Heart left ventricle (tissue), 16 donors: ENCODE data around the gene ELMO2. TPM values are rescaled to one million over a fixed set of nuclear protein-coding genes. Genes with fewer than 3 reads are reported as not detected.

Experiments used
- ATAC-seq, 4 donors: fragments of 200-7000 bp; cut with Tn5 transposase; one replicate each; pipeline ENCODE4 v1.9.1; 2020 to 2022; ENCODE audit warnings: moderate library complexity in 4 of 4, mild to moderate bottlenecking in 3 of 4, moderate number of reproducible peaks in 1 of 4
- DNase-seq, 5 donors: peaks; one replicate each; pipeline ENCODE4 v3.0.0-alpha.2; 2020
- H3K27ac ChIP-seq, 12 donors: fragments of 200-600 bp; sonication (generic) in 4 of 12; one replicate each; pipeline versions ENCODE4 v1.5.0 to v1.8.0; 2016 to 2022; ENCODE audit warnings: mild to moderate bottlenecking in 2 of 12
- H3K27me3 ChIP-seq, 9 donors: fragments of 200-600 bp; sonication (generic) in 2 of 9; one replicate each; pipeline versions ENCODE4 v1.5.1 to v1.8.0; 2016 to 2022; ENCODE audit warnings: mild to moderate bottlenecking in 3 of 9
- H3K36me3 ChIP-seq, 9 donors: fragments of 200-600 bp; sonication (generic) in 2 of 9; one replicate each; pipeline versions ENCODE4 v1.5.0 to v1.8.0; 2018 to 2022; ENCODE audit warnings: mild to moderate bottlenecking in 2 of 9
- H3K4me1 ChIP-seq, 12 donors: fragments of 200-600 bp; sonication (generic) in 4 of 12; one replicate each; pipeline versions ENCODE4 v1.5.0 to v1.8.0; 2016 to 2022; ENCODE audit warnings: mild to moderate bottlenecking in 3 of 12
- H3K4me3 ChIP-seq, 12 donors: fragments of 200-600 bp; sonication (generic) in 4 of 12; one replicate each; pipeline versions ENCODE4 v1.5.0 to v1.8.0; 2017 to 2022; ENCODE audit warnings: mild to moderate bottlenecking in 9 of 12, moderate library complexity in 4 of 12
- H3K9me3 ChIP-seq, 12 donors: fragments of 200-600 bp; sonication (generic) in 4 of 12; one replicate each; pipeline versions ENCODE4 v1.5.0 to v1.8.0; 2016 to 2022; ENCODE audit warnings: mild to moderate bottlenecking in 1 of 12
- POLR2A ChIP-seq, 2 donors: fragments of 450-650 bp; IDR thresholded peaks; one replicate each; pipeline ENCODE4 v1.6.1; 2017; ENCODE audit warnings: antibody characterized with exemption in 2 of 2, mild to moderate bottlenecking in 2 of 2, moderate library complexity in 2 of 2
- WGBS, 4 donors: extraction: QIAGEN DNeasy Blood & Tissue Kit in 2 of 4; methylation state at CpG; one replicate each; pipeline versions ENCODE4 v1.1.5 to v1.1.7; 2013 to 2018; 5-methylcytosine and 5-hydroxymethylcytosine counted together
- intact Hi-C, 10 donors: fragments of 100-400 bp; cut with DNase I; formaldehyde crosslinking; loops; one replicate each; pipeline versions ENCODE4 v1.11.1 to v1.14.2; 2022
- polyA plus RNA-seq, 2 donors: library from polyadenylated mRNA; stranded (reverse); fragments of 200-250 nt; gene quantifications; one replicate each; pipeline ENCODE4 v1.2.3, GENCODE V29; 2013
- total RNA-seq, 9 donors: library from RNA; depleted of rRNA in 2 of 9; stranded (reverse); fragments of >200 nt in 2 of 9; fragmentation: NEBNext Ultra II Directional in 3 of 9; extraction: Animal tissue kit (Norgen Biotek cat#: 25700) in 3 of 9; gene quantifications; one replicate each; pipeline versions ENCODE4 v1.1.0 to v1.2.4, GENCODE V29; 2016 to 2023
- TF ChIP-seq, protein P1 (sequence below), 12 donors: fragments of 200-600 bp; sonication (generic) in 4 of 12; IDR thresholded peaks; one replicate each; pipeline versions ENCODE4 v1.5.0 to v1.8.0; 2018 to 2022; ENCODE audit warnings: antibody characterized with exemption in 12 of 12, mild to moderate bottlenecking in 5 of 12
- donor health status: ischemic (EF 13 %, LVEDD 7.1; RV severe dilation, severe dysfunction).
- donor health status: healthy with polysubstance abuse.
- donor health status: DM: no; HTN: yes; CAD: no.
- donor health status: DM: no; HTN: no; CAD: no.
- donor health status: ischemic (EF 25% LVEDD 6.9; RV normal size, moderate dysfunction).
- donor health status: ischemic (EF 25% LVEDD 5.7; RV mildly dilated, moderate dysfunction).
- donor health status: healthy.
- donor health status: DM: yes; HTN: yes; CAD: no.
- donor health status: ischemic (EF 35%, LVEDD 5.7; RV mildly dilated, moderate dysfunction).
- donor health status: nonischemic (EF 11% LVEDD 7.7; RV severe dilation, severe dysfunction).
- donor health status: DM: yes; HTN: yes; CAD: no.
- donor health status: PGD.
- donor health status: ischemic (EF 29% LVEDD 5.4; RV normal size, mild dysfunction).
- donor health status: nonischemic (EF 23%, LVEDD 6.1; RV moderate dilation, normal function).

ELMO2 gene
- total and polyA plus RNA-seq, 11 donors: 14.6 to 57.5 (median 33.6) TPM

DNA sequence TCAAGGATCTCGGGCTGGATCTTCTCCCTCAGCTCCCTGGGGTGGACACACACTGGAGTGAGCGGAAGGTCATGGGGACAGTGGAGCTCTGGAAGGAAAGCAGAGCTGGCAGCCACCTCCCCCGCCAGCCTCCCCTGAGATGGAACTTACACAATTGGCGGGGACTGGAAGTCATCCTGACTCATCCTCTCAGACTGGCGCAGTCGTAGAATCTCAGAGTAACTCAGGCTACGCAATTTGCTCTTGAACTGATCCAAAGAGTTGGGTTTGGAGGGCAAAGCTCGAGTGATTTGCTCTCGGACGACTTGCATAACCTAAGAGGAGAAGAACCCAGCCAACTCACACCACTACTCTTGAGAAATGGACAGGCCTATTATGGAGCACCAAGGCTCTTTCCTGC lies 34.8 kb downstream of the ELMO2 start:
- H3K36me3 ChIP-seq: peaks cover 0 to 100% (median 97%) of the 10 kb centered on the region in 9 donors
- no peak for ATAC-seq
- H3K4me1 ChIP-seq: no peaks in the 10 kb centered on the region
- DNase-seq: no peak
- WGBS, 4 donors: 87 to 94% (median 92%) methylated on average over 9 to 10 of the region's 10 CpGs
- H3K27me3 ChIP-seq: no peaks in the 10 kb centered on the region
- no peaks in the 10 kb centered on the region for H3K9me3 ChIP-seq
- TF ChIP-seq, protein P1, sequence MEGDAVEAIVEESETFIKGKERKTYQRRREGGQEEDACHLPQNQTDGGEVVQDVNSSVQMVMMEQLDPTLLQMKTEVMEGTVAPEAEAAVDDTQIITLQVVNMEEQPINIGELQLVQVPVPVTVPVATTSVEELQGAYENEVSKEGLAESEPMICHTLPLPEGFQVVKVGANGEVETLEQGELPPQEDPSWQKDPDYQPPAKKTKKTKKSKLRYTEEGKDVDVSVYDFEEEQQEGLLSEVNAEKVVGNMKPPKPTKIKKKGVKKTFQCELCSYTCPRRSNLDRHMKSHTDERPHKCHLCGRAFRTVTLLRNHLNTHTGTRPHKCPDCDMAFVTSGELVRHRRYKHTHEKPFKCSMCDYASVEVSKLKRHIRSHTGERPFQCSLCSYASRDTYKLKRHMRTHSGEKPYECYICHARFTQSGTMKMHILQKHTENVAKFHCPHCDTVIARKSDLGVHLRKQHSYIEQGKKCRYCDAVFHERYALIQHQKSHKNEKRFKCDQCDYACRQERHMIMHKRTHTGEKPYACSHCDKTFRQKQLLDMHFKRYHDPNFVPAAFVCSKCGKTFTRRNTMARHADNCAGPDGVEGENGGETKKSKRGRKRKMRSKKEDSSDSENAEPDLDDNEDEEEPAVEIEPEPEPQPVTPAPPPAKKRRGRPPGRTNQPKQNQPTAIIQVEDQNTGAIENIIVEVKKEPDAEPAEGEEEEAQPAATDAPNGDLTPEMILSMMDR (IDR thresholded peaks at IDR 0.05): no peak
- no peak for TF ChIP-seq POLR2A (IDR thresholded peaks at IDR 0.05)
- no peak overlapping the region for H3K4me3 ChIP-seq
- intact Hi-C loops: no loop called here
- no peak overlapping the region for H3K27ac ChIP-seq

DNA sequence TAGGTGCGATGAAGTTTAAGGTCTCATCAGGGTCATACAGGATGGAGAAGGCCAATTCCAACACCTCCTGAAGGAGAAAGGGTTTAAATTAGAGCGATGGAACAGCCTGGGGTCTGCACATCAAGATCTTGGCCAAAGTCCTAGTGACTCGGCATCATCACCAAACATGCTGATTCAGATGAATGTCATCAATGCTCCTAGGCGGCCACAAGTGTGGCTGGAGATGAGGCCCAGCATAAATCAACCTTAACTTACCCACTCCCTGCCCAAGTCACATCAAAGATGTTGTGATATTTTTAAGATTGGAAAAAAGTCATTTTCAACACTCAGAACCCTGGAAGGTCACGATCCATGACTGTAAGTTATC lies 37.5 kb downstream of the ELMO2 start:
- Histone ChIP-seq H3K9me3 (no peaks in the 10 kb centered on the region), H3K4me3 (no peak overlapping the region), H3K27ac (no peak overlapping the region), H3K27me3 (no peaks in the 10 kb centered on the region), H3K36me3 (peaks cover 0 to 87% (median 84%) of the 10 kb centered on the region in 9 donors), H3K4me1 (peaks cover 0 to 13% (median 8%) of the 10 kb centered on the region in 12 donors)
- no peak for ATAC-seq
- intact Hi-C loops: loop anchor here in 3 of 10 donors (5.0 to 10.0 kb wide), 3 partner anchors 33 to 344 kb away; partner anchors contain the start of gene SLC12A5 (in 1 of the 3)
- TF ChIP-seq, protein P1 (IDR thresholded peaks at IDR 0.05): no peak
- TF ChIP-seq POLR2A (IDR thresholded peaks at IDR 0.05): no peak
- 79 to 88% (median 85%) methylated on average over 5 of the region's 5 CpGs for WGBS, 4 donors
- DNase-seq: no peak

DNA sequence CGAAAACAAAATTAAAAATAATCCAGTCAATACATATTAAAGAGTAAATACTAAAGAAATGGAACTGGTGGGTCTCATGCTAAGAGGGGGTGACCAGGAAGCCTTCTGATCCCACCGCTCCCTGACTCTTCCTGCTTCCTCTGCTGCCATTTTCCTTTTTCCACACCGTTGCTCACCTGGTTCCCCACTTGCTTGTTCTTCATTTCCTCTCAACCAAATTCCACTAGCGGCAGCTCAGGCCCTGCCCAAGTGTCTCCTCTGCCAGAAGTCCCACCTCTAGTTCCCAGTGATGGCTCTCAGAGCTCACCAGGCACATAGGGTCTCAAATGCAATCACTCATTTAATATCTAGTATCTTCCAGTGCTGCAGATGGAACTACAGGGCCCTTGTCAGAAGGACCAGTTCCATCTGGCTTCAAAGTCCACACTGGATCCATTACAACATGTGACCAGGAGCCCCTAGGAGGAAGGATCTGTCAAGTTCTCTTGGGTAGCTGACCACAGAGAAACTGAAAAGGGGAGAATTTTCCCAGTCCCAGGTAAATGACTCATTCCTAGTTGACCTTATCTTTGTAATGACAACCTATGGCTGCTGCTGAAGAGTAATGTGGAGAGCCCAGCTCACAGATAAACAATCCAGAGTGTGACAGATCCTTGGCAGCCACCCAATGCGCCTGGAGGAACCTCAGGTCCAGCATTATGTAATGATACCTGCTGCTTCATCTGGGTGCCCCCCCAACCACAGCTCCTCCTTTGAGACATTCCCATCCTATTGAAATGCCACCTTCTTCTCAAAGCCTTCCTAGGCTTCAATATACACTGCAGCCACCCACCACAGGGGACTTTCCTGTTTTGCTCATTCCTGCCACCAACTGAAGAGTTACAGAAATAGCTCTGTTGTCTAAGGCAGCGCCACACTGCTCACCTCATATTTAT lies 38.2 kb downstream of the ELMO2 start:
- Histone ChIP-seq H3K9me3 (no peaks in the 10 kb centered on the region), H3K27ac (no peak overlapping the region), H3K27me3 (no peaks in the 10 kb centered on the region), H3K36me3 (peaks cover 0 to 81% (median 77%) of the 10 kb centered on the region in 9 donors), H3K4me3 (no peak overlapping the region), H3K4me1 (peaks cover 0 to 18% (median 12%) of the 10 kb centered on the region in 12 donors)
- TF ChIP-seq POLR2A (IDR thresholded peaks at IDR 0.05): no peak
- TF ChIP-seq, protein P1 (IDR thresholded peaks at IDR 0.05): no peak
- no peak for ATAC-seq
- WGBS, 4 donors: 82 to 86% (median 86%) methylated on average over 6 of the region's 6 CpGs
- DNase-seq: no peak
- intact Hi-C loops: loop anchor here in 3 of 10 donors (5.0 to 10.0 kb wide), 3 partner anchors 34 to 343 kb away; partner anchors contain the start of gene SLC12A5 (in 1 of the 3)

DNA sequence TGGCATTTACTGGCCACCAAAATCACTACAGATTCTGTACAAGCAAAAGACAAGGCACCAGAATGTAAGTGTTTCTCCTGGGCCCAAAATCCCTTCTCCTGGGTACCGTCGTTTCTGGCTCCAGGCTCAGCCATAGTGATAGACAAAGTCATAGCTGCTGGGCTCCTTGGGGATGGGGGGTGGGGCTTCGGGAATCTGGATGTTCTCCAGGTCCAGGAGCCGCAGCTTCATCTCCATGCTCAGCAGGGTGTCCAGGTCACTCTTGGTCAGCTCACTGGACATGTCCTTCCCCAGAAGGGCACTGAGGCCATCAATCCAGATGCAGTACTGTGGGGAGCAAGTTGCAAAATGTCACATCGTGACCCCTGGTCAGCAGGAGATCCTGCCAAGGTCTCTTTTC lies 39.2 kb downstream of the ELMO2 start:
- H3K27me3 ChIP-seq: no peaks in the 10 kb centered on the region
- H3K4me1 ChIP-seq: peaks cover 0 to 27% (median 22%) of the 10 kb centered on the region in 12 donors
- intact Hi-C loops: loop anchor here in 3 of 10 donors (5.0 to 10.0 kb wide), 3 partner anchors 35 to 342 kb away; partner anchors contain the start of gene SLC12A5 (in 1 of the 3)
- no peak overlapping the region for H3K27ac ChIP-seq
- H3K36me3 ChIP-seq: peaks cover 0 to 73% (median 68%) of the 10 kb centered on the region in 9 donors
- ATAC-seq: no peak
- DNase-seq: no peak
- no peaks in the 10 kb centered on the region for H3K9me3 ChIP-seq
- WGBS, 4 donors: 65 to 73% (median 69%) methylated on average over 4 to 5 of the region's 5 CpGs
- H3K4me3 ChIP-seq: no peak overlapping the region
- TF ChIP-seq POLR2A (IDR thresholded peaks at IDR 0.05): no peak
- TF ChIP-seq, protein P1 (IDR thresholded peaks at IDR 0.05): no peak
